ENCODE results near the gene SAMD9.

SAMD9 gene
- total RNA-seq = 153 to 164 (median 159) reads per million in 3 donors

- H3K36me3 ChIP-seq (ENCODE audit: control insufficient read depth, insufficient read depth, low read length) = no peaks in the 10 kb centered on the region
- peak within 1 kb of the TSS; percentile 76 for H3K27ac ChIP-seq (ENCODE audit: insufficient read depth, low read length, poor library complexity, severe bottlenecking)
- H3K9me3 ChIP-seq (ENCODE audit: control insufficient read depth, low read length) = no peaks in the 10 kb centered on the region
- H3K27me3 ChIP-seq (replicated peaks; ENCODE audit: control insufficient read depth, insufficient read depth, low read length, poor library complexity, severe bottlenecking) = no peaks in the 10 kb centered on the region
- peak; percentile 28 to 58 (median 40) for DNase-seq
- H3K4me1 ChIP-seq (ENCODE audit: control insufficient read depth, insufficient read depth, low read length, poor library complexity, severe bottlenecking) = peaks cover 14% of the 10 kb centered on the region
- H3K4me3 ChIP-seq (ENCODE audit: insufficient read depth, low read depth, low read length, poor library complexity, severe bottlenecking) = peak within 1 kb of the TSS; percentile 26
Measured at GRCh38 chr7:93117852-93118530, at the start of gene SAMD9. TSS of gene SAMD9 (minus strand) at chr7:93117979. CDS start at chr7:93106097, 11,882 bp downstream.

DNA sequence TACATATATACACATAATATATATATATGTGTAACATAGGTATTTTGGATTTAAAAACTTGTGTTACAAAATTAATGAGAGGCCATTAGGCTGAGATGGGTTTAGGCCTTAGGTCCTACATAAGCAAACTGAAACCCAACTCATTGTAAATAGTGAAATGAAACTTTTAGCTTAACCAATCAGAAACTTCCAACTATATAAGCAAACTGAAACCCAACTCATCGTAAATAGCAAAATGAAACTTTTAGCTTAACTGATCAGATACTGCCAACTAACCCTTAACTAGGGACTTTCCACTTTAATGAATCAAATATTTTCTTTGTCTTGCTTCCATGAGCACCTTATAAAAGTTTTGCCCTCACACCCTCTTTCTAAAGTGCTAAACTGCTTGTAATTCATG is 47.7 kb upstream of the SAMD9 start:
- no peak for DNase-seq
- Histone ChIP-seq H3K36me3 (ENCODE audit: control insufficient read depth, insufficient read depth, low read length) (no peaks in the 10 kb centered on the region), H3K9me3 (ENCODE audit: control insufficient read depth, low read length) (no peaks in the 10 kb centered on the region), H3K4me3 (ENCODE audit: insufficient read depth, low read depth, low read length, poor library complexity, severe bottlenecking) (no peak overlapping the region), H3K27me3 (replicated peaks; ENCODE audit: control insufficient read depth, insufficient read depth, low read length, poor library complexity, severe bottlenecking) (no peaks in the 10 kb centered on the region), H3K27ac (ENCODE audit: insufficient read depth, low read length, poor library complexity, severe bottlenecking) (no peak overlapping the region), H3K4me1 (ENCODE audit: control insufficient read depth, insufficient read depth, low read length, poor library complexity, severe bottlenecking) (no peaks in the 10 kb centered on the region)

DNA sequence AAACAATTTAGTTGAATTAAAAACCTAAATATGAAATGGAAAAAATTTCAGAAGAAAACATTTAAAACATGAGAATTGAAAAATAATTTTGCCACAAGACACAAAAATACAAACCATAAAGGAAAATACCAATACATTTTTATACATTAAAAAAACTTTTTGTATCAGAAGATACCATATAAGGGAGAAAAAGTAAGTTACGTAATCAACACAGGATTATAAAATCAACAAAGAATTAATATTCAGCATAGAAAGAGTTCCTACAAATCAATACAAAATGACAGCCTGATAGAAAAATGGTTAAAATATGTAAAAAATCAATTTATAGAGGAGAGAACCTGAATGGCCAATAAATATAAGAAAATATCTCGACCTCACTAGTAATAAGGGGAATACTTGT is 47.0 kb upstream of the SAMD9 start:
- no peaks in the 10 kb centered on the region for H3K4me1 ChIP-seq (ENCODE audit: control insufficient read depth, insufficient read depth, low read length, poor library complexity, severe bottlenecking)
- no peaks in the 10 kb centered on the region for H3K9me3 ChIP-seq (ENCODE audit: control insufficient read depth, low read length)
- no peak overlapping the region for H3K27ac ChIP-seq (ENCODE audit: insufficient read depth, low read length, poor library complexity, severe bottlenecking)
- H3K4me3 ChIP-seq (ENCODE audit: insufficient read depth, low read depth, low read length, poor library complexity, severe bottlenecking) = no peak overlapping the region
- no peaks in the 10 kb centered on the region for H3K27me3 ChIP-seq (replicated peaks; ENCODE audit: control insufficient read depth, insufficient read depth, low read length, poor library complexity, severe bottlenecking)
- H3K36me3 ChIP-seq (ENCODE audit: control insufficient read depth, insufficient read depth, low read length) = no peaks in the 10 kb centered on the region
- DNase-seq = no peak

GRCh38 chr7:93161181-93161762 is 43.5 kb upstream of the SAMD9 start:
- Histone ChIP-seq H3K9me3 (ENCODE audit: control insufficient read depth, low read length) (no peaks in the 10 kb centered on the region), H3K36me3 (ENCODE audit: control insufficient read depth, insufficient read depth, low read length) (no peaks in the 10 kb centered on the region), H3K27me3 (replicated peaks; ENCODE audit: control insufficient read depth, insufficient read depth, low read length, poor library complexity, severe bottlenecking) (no peaks in the 10 kb centered on the region), H3K4me1 (ENCODE audit: control insufficient read depth, insufficient read depth, low read length, poor library complexity, severe bottlenecking) (no peaks in the 10 kb centered on the region), H3K27ac (ENCODE audit: insufficient read depth, low read length, poor library complexity, severe bottlenecking) (no peak overlapping the region), H3K4me3 (ENCODE audit: insufficient read depth, low read depth, low read length, poor library complexity, severe bottlenecking) (no peak overlapping the region)
- DNase-seq = no peak

DNA sequence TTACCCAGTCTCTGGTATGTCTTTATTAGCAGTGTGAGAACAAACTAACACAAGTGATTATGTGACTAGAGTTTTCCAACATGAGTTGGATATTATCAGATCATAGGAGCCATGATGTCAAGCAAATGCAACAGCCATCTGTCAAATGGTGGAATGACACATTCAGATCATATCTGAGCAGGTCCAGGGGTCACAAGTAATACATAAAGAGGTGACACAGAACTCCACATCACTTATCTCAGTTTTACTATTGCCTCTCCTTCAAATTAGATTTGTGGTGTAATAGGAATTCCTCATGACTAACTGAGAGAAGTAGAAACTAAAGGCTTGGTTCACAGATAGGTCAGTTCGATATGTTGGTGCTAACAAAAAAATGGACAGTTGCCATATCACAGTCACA is 42.6 kb upstream of the SAMD9 start:
- no peak for DNase-seq

GRCh38 chr7:93159490-93159889 is 41.7 kb upstream of the SAMD9 start:
- Histone ChIP-seq H3K27ac (ENCODE audit: insufficient read depth, low read length, poor library complexity, severe bottlenecking) (no peak overlapping the region), H3K27me3 (replicated peaks; ENCODE audit: control insufficient read depth, insufficient read depth, low read length, poor library complexity, severe bottlenecking) (no peaks in the 10 kb centered on the region), H3K9me3 (ENCODE audit: control insufficient read depth, low read length) (no peaks in the 10 kb centered on the region), H3K4me3 (ENCODE audit: insufficient read depth, low read depth, low read length, poor library complexity, severe bottlenecking) (no peak overlapping the region), H3K4me1 (ENCODE audit: control insufficient read depth, insufficient read depth, low read length, poor library complexity, severe bottlenecking) (no peaks in the 10 kb centered on the region), H3K36me3 (ENCODE audit: control insufficient read depth, insufficient read depth, low read length) (no peaks in the 10 kb centered on the region)
- DNase-seq = no peak

More for the DNA sequence above, 42.6 kb upstream of the SAMD9 start:
- H3K27ac ChIP-seq (ENCODE audit: insufficient read depth, low read length, poor library complexity, severe bottlenecking) = no peak overlapping the region
- H3K4me1 ChIP-seq (ENCODE audit: control insufficient read depth, insufficient read depth, low read length, poor library complexity, severe bottlenecking) = no peaks in the 10 kb centered on the region
- no peaks in the 10 kb centered on the region for H3K9me3 ChIP-seq (ENCODE audit: control insufficient read depth, low read length)
- no peak overlapping the region for H3K4me3 ChIP-seq (ENCODE audit: insufficient read depth, low read depth, low read length, poor library complexity, severe bottlenecking)
- no peaks in the 10 kb centered on the region for H3K27me3 ChIP-seq (replicated peaks; ENCODE audit: control insufficient read depth, insufficient read depth, low read length, poor library complexity, severe bottlenecking)
- H3K36me3 ChIP-seq (ENCODE audit: control insufficient read depth, insufficient read depth, low read length) = no peaks in the 10 kb centered on the region

DNA sequence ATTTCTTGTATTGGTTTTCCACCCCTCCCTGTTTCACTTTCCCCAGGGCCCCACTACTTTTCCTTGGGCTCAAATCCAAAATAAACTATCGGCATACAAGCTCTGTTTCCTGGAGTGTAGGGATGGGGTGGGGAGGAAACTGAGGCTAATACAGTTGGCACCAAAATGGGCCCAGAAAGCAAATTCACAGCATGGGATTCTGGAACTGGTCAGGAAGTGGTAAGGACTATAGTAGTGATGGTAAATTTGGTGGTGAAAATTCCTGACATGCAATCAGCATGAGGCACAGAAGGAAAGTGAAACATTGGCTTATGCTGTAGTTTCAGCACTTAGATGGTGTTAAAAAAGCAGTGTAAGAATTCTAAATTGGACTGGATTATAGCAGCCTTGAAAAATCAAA is 39.1 kb upstream of the SAMD9 start:
- Histone ChIP-seq H3K4me1 (ENCODE audit: control insufficient read depth, insufficient read depth, low read length, poor library complexity, severe bottlenecking) (no peaks in the 10 kb centered on the region), H3K27me3 (replicated peaks; ENCODE audit: control insufficient read depth, insufficient read depth, low read length, poor library complexity, severe bottlenecking) (no peaks in the 10 kb centered on the region), H3K36me3 (ENCODE audit: control insufficient read depth, insufficient read depth, low read length) (no peaks in the 10 kb centered on the region), H3K9me3 (ENCODE audit: control insufficient read depth, low read length) (no peaks in the 10 kb centered on the region), H3K4me3 (ENCODE audit: insufficient read depth, low read depth, low read length, poor library complexity, severe bottlenecking) (no peak overlapping the region), H3K27ac (ENCODE audit: insufficient read depth, low read length, poor library complexity, severe bottlenecking) (no peak overlapping the region)
- no peak for DNase-seq

GRCh38 chr7:93150200-93150835 is 32.5 kb upstream of the SAMD9 start:
- DNase-seq = no peak
- no peaks in the 10 kb centered on the region for H3K27me3 ChIP-seq (replicated peaks; ENCODE audit: control insufficient read depth, insufficient read depth, low read length, poor library complexity, severe bottlenecking)
- H3K36me3 ChIP-seq (ENCODE audit: control insufficient read depth, insufficient read depth, low read length) = peaks cover 5% of the 10 kb centered on the region
- H3K9me3 ChIP-seq (ENCODE audit: control insufficient read depth, low read length) = no peaks in the 10 kb centered on the region
- H3K27ac ChIP-seq (ENCODE audit: insufficient read depth, low read length, poor library complexity, severe bottlenecking) = no peak overlapping the region
- peaks cover 10% of the 10 kb centered on the region for H3K4me1 ChIP-seq (ENCODE audit: control insufficient read depth, insufficient read depth, low read length, poor library complexity, severe bottlenecking)
- no peak overlapping the region for H3K4me3 ChIP-seq (ENCODE audit: insufficient read depth, low read depth, low read length, poor library complexity, severe bottlenecking)

DNA sequence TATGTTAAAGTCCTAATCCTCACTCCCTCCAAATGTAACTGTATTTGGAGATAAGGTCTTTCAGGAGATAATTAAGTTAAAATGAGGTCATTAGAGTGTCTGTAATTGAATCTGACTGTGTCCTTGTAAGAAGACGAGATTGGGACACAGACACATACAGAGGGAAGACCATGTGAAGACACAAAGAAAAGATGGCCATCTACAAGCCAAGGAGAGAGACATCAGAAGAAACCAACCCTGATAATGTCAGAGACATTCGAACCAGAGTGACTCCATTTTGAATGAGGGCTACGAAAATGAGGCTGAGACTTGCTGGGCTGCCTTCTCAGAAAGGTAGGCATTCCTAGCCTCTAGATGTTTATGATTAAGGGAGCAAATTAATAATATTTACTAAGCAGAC is 30.9 kb upstream of the SAMD9 start:
- Histone ChIP-seq H3K4me1 (ENCODE audit: control insufficient read depth, insufficient read depth, low read length, poor library complexity, severe bottlenecking) (peaks cover 10% of the 10 kb centered on the region), H3K4me3 (ENCODE audit: insufficient read depth, low read depth, low read length, poor library complexity, severe bottlenecking) (peak overlapping the region; percentile 62), H3K36me3 (ENCODE audit: control insufficient read depth, insufficient read depth, low read length) (peaks cover 19% of the 10 kb centered on the region), H3K27ac (ENCODE audit: insufficient read depth, low read length, poor library complexity, severe bottlenecking) (no peak overlapping the region), H3K27me3 (replicated peaks; ENCODE audit: control insufficient read depth, insufficient read depth, low read length, poor library complexity, severe bottlenecking) (no peaks in the 10 kb centered on the region), H3K9me3 (ENCODE audit: control insufficient read depth, low read length) (no peaks in the 10 kb centered on the region)
- no peak for DNase-seq

GRCh38 chr7:93148144-93148543 is 30.4 kb upstream of the SAMD9 start, which contains the start of gene SAMD9L:
TSS of gene SAMD9L (minus strand) at chr7:93148385. CDS start at chr7:93135971, 12,414 bp downstream.
- no peaks in the 10 kb centered on the region for H3K9me3 ChIP-seq (ENCODE audit: control insufficient read depth, low read length)
- H3K27me3 ChIP-seq (replicated peaks; ENCODE audit: control insufficient read depth, insufficient read depth, low read length, poor library complexity, severe bottlenecking) = no peaks in the 10 kb centered on the region
- H3K4me3 ChIP-seq (ENCODE audit: insufficient read depth, low read depth, low read length, poor library complexity, severe bottlenecking) = peak within 1 kb of the TSS; percentile 62
- H3K27ac ChIP-seq (ENCODE audit: insufficient read depth, low read length, poor library complexity, severe bottlenecking) = peak within 1 kb of the TSS; percentile 59
- peaks cover 10% of the 10 kb centered on the region for H3K4me1 ChIP-seq (ENCODE audit: control insufficient read depth, insufficient read depth, low read length, poor library complexity, severe bottlenecking)
- no peak for DNase-seq
- peaks cover 25% of the 10 kb centered on the region for H3K36me3 ChIP-seq (ENCODE audit: control insufficient read depth, insufficient read depth, low read length)

All from effector memory CD4-positive, alpha-beta T cell (primary cell).